K562 (cell line): ENCODE results near the gene ASCC1. TPM values are rescaled to one million over a fixed set of nuclear protein-coding genes. Genes with fewer than 3 reads are reported as not detected.

Experiments
- DDX20 ChIP-seq: fragments of 450-650 bp; IDR thresholded peaks from 2 replicates; pipeline ENCODE4 v1.6.1; 2016; ENCODE audit warnings: missing genetic modification characterization, low read depth, mild to moderate bottlenecking, missing compliant biosample characterization, moderate library complexity
- HCFC1 ChIP-seq: IDR thresholded peaks from 2 replicates; pipeline ENCODE4 v1.6.1; 2012; ENCODE audit warnings: low read depth, low read length, improper control_type of control experiment
- ILF3 ChIP-seq: fragments of 450-650 bp; IDR thresholded peaks from 2 replicates; pipeline ENCODE4 v1.6.1; 2018; ENCODE audit warnings: antibody characterized with exemption, mild to moderate bottlenecking, moderate library complexity, borderline replicate concordance
- MTA3 ChIP-seq: fragments of 450-650 bp; formaldehyde crosslinking; IDR thresholded peaks from 2 replicates; pipeline ENCODE4 v1.6.1; 2017; ENCODE audit warnings: mild to moderate bottlenecking, borderline replicate concordance
- MXD1 ChIP-seq: fragments of 250-450 bp; sonication (Bioruptor Pico); IDR thresholded peaks from 2 replicates; pipeline ENCODE4 v1.8.0; 2021; ENCODE audit warnings: borderline replicate concordance, mild to moderate bottlenecking, moderate library complexity; ENCODE audit not compliant: poor library complexity, severe bottlenecking
- NBN ChIP-seq: fragments of 450-650 bp; IDR thresholded peaks from 2 replicates; pipeline ENCODE4 v1.6.1; 2016; ENCODE audit warnings: low read depth, mild to moderate bottlenecking
- NONO ChIP-seq, 2 experiments: fragments of 200-400 bp in 1 of 2; fragments of 450-650 bp in 1 of 2; formaldehyde crosslinking in 1 of 2; IDR thresholded peaks; 2 replicates each; pipeline ENCODE4 v1.6.1; 2017; ENCODE audit warnings: low read depth in 2 of 2, mild to moderate bottlenecking in 2 of 2, moderate library complexity in 2 of 2, low read length in 1 of 2
- POU5F1 ChIP-seq: fragments of 150-350 bp; IDR thresholded peaks from 2 replicates; pipeline ENCODE4 v1.6.1; 2014; ENCODE audit warnings: borderline replicate concordance, low read length, low read depth, mild to moderate bottlenecking; ENCODE audit not compliant: partially characterized antibody
- RBBP5 ChIP-seq: fragments of 200-600 bp; sonication (generic); IDR thresholded peaks from 2 replicates; pipeline ENCODE4 v1.6.1; 2012; ENCODE audit warnings: borderline replicate concordance, mild to moderate bottlenecking, low read length, control low read depth, inconsistent platforms; ENCODE audit not compliant: insufficient read depth, poor library complexity, severe bottlenecking
- RBFOX2 ChIP-seq: fragments of 200-400 bp; formaldehyde crosslinking; IDR thresholded peaks from 2 replicates; pipeline ENCODE4 v1.6.1; 2017; ENCODE audit warnings: low read depth, mild to moderate bottlenecking, low read length, moderate library complexity
- SNIP1 ChIP-seq: fragments of 450-650 bp; IDR thresholded peaks from 2 replicates; pipeline ENCODE4 v1.7.1; 2017; ENCODE audit warnings: low read depth, mild to moderate bottlenecking
- SP1 ChIP-seq: sonication (generic); formaldehyde crosslinking; IDR thresholded peaks from 2 replicates; pipeline ENCODE4 v1.8.1; 2022; ENCODE audit warnings: mild to moderate bottlenecking, missing genetic modification reagents
- ZBTB43 ChIP-seq: sonication (generic); formaldehyde crosslinking; IDR thresholded peaks from 2 replicates; pipeline ENCODE4 v1.8.0; 2023; ENCODE audit warnings: mild to moderate bottlenecking, missing genetic modification reagents
- ZNF740 ChIP-seq, 3 experiments: fragments of 200-800 bp in 1 of 3; sonication (Bioruptor generic) in 1 of 3; sonication (generic) in 1 of 3; formaldehyde crosslinking in 1 of 3; IDR thresholded peaks; 2 replicates each; pipeline versions ENCODE4 v1.6.1 to v1.8.0; 2016 to 2022; ENCODE audit warnings: mild to moderate bottlenecking in 2 of 3, missing compliant biosample characterization in 2 of 3, missing genetic modification characterization in 2 of 3, missing genetic modification reagents in 1 of 3
- polyA plus RNA-seq, 8 experiments: library from polyadenylated mRNA; depleted of rRNA in 4 of 8; stranded (reverse) in 5 of 8; unstranded in 3 of 8; fragments of >200 nt; fragmentation: Nextera tagmentation in 2 of 8; fragmentation: Illumina TruSeq in 1 of 8; extraction: Ambion mirVana in 2 of 8; extraction: Trizol in 1 of 8; gene quantifications; 2 replicates each; pipeline versions ENCODE4 v1.2.1 to v1.2.3, GENCODE V29; 2011 to 2014; ENCODE audit warnings: inconsistent platforms in 1 of 8, missing spikeins in 1 of 8
- total RNA-seq, 7 experiments: library from RNA; depleted of rRNA in 6 of 7; stranded (reverse); fragments of >200 nt in 6 of 7; fragmentation: Illumina TruSeq in 2 of 7; extraction: Trizol in 2 of 7; gene quantifications; 2 replicates each; pipeline versions ENCODE4 v1.2.1 to v1.2.3, GENCODE V29; 2011 to 2021; ENCODE audit warnings: low replicate concordance in 1 of 7
- TF ChIP-seq, protein P1 (sequence below), 2 experiments: fragments of 200-800 bp in 1 of 2; sonication (Bioruptor generic) in 1 of 2; sonication (generic) in 1 of 2; formaldehyde crosslinking in 1 of 2; IDR thresholded peaks in 1 of 2; conservative IDR thresholded peaks in 1 of 2; 2 replicates each; pipeline versions ENCODE4 v1.5.0 to v1.6.1; 2016 to 2020; ENCODE audit warnings: missing compliant biosample characterization in 1 of 2, missing genetic modification characterization in 1 of 2, missing genetic modification reagents in 1 of 2
- TF ChIP-seq, protein P2 (sequence below): fragments of 450-650 bp; IDR thresholded peaks from 2 replicates; pipeline ENCODE4 v1.6.1; 2016; ENCODE audit warnings: mild to moderate bottlenecking

The ASCC1 gene
- total and polyA plus RNA-seq, 9 of the 15 experiments (the other 6 are each of a cell fraction or from before 2014, with no cell fraction given): 31.7 to 73.3 (median 52.8) TPM

- TF ChIP-seq, protein P1, sequence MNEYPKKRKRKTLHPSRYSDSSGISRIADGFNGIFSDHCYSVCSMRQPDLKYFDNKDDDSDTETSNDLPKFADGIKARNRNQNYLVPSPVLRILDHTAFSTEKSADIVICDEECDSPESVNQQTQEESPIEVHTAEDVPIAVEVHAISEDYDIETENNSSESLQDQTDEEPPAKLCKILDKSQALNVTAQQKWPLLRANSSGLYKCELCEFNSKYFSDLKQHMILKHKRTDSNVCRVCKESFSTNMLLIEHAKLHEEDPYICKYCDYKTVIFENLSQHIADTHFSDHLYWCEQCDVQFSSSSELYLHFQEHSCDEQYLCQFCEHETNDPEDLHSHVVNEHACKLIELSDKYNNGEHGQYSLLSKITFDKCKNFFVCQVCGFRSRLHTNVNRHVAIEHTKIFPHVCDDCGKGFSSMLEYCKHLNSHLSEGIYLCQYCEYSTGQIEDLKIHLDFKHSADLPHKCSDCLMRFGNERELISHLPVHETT (CRISPR knock-in tag; conservative IDR thresholded peaks at IDR 0.05 in 1 of 2, IDR thresholded peaks at IDR 0.05 in 1 of 2): peak in 1 of 2 experiments; percentile 64; a peak in 2 of 4 replicates
- peak; percentile 96 for TF ChIP-seq ZNF740 (CRISPR knock-in tag; IDR thresholded peaks at IDR 0.05)
- TF ChIP-seq ZNF740 (tag; IDR thresholded peaks at IDR 0.05): peak in 1 of 2 experiments; percentile 81; a peak in 2 of 4 replicates
- TF ChIP-seq MXD1: peak; percentile 13
- TF ChIP-seq NONO (IDR thresholded peaks at IDR 0.05; ENCODE audit: low read depth in 2 of 2, low read length in 1 of 2): 0 out of 4 replicates have a peak, but pooled peaks of 1 of the 2 experiments have one; percentile 42
- TF ChIP-seq, protein P2, sequence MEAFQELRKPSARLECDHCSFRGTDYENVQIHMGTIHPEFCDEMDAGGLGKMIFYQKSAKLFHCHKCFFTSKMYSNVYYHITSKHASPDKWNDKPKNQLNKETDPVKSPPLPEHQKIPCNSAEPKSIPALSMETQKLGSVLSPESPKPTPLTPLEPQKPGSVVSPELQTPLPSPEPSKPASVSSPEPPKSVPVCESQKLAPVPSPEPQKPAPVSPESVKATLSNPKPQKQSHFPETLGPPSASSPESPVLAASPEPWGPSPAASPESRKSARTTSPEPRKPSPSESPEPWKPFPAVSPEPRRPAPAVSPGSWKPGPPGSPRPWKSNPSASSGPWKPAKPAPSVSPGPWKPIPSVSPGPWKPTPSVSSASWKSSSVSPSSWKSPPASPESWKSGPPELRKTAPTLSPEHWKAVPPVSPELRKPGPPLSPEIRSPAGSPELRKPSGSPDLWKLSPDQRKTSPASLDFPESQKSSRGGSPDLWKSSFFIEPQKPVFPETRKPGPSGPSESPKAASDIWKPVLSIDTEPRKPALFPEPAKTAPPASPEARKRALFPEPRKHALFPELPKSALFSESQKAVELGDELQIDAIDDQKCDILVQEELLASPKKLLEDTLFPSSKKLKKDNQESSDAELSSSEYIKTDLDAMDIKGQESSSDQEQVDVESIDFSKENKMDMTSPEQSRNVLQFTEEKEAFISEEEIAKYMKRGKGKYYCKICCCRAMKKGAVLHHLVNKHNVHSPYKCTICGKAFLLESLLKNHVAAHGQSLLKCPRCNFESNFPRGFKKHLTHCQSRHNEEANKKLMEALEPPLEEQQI: no peak
- TF ChIP-seq DDX20 (tag): no peak
- TF ChIP-seq HCFC1: peak; percentile 46; the same call in 1 of the 2 replicates
- TF ChIP-seq MTA3: peak; percentile 94; the same call in 1 of the 2 replicates
- no peak for TF ChIP-seq ZBTB43 (CRISPR knock-in tag)
- TF ChIP-seq NBN: peak; percentile 88
- TF ChIP-seq RBFOX2: peak; percentile 100
- peak; percentile 99 for TF ChIP-seq SP1 (CRISPR knock-in tag)
- no peak for TF ChIP-seq ILF3
- peak; percentile 57 for TF ChIP-seq POU5F1
- peak; percentile 91 for TF ChIP-seq RBBP5
- TF ChIP-seq SNIP1: no peak
These were observed at the start of gene ASCC1, which contains the start of gene ANAPC16 (continued) for GRCh38 chr10:72215611-72216549.
